Neural cell (in vitro differentiated cells): ENCODE results near the gene FMNL1. TPM values are rescaled to one million over a fixed set of nuclear protein-coding genes. Genes with fewer than 3 reads are reported as not detected.

Experiments
- H2AFZ ChIP-seq: fragments of 200-600, 300-800 bp; sonication (generic), shearing (Covaris generic); 2 replicates; pipeline ENCODE4 v1.6.0; 2014; ENCODE audit warnings: low read depth, mild to moderate bottlenecking, antibody characterized with exemption, low read length, moderate library complexity
- H3F3A ChIP-seq: fragments of 200-600 bp; shearing (Covaris generic); 2 replicates; pipeline ENCODE4 v1.6.1; 2016; ENCODE audit warnings: mild to moderate bottlenecking, moderate library complexity, mixed read lengths, antibody characterized with exemption, low read length; ENCODE audit not compliant: insufficient read depth, poor library complexity, severe bottlenecking
- H3K27ac ChIP-seq: fragments of 200-600, 300-800 bp; sonication (generic), shearing (Covaris generic); 2 replicates; pipeline ENCODE4 v1.5.1; 2014; ENCODE audit warnings: mild to moderate bottlenecking, low read length, moderate library complexity
- H3K27me3 ChIP-seq: fragments of 300-800, 200-600 bp; sonication (generic), shearing (Covaris generic); 2 replicates; pipeline ENCODE4 v1.6.0; 2014; ENCODE audit warnings: mild to moderate bottlenecking, low read depth, low read length, moderate library complexity; ENCODE audit not compliant: insufficient read depth
- H3K36me3 ChIP-seq: fragments of 300-800, 200-600 bp; sonication (generic), shearing (Covaris generic); 2 replicates; pipeline ENCODE4 v1.5.1; 2014; ENCODE audit warnings: mild to moderate bottlenecking, antibody characterized with exemption, low read length, moderate library complexity; ENCODE audit not compliant: insufficient read depth
- H3K4me2 ChIP-seq: fragments of 300-800, 200-600 bp; sonication (generic), shearing (Covaris generic); 2 replicates; pipeline ENCODE4 v1.6.0; 2014; ENCODE audit warnings: mild to moderate bottlenecking, low read length
- H3K4me3 ChIP-seq: fragments of 300-800, 200-600 bp; sonication (generic), shearing (Covaris generic); 2 replicates; pipeline ENCODE4 v1.5.1; 2014; ENCODE audit warnings: mild to moderate bottlenecking, low read length, moderate library complexity
- H3K79me2 ChIP-seq: fragments of 200-600 bp; shearing (Covaris generic); replicated peaks from 2 replicates; pipeline ENCODE4 v1.6.0; 2014; ENCODE audit warnings: mild to moderate bottlenecking, low read length, moderate library complexity; ENCODE audit not compliant: insufficient read depth
- H3K9ac ChIP-seq: fragments of 300-800, 200-600 bp; sonication (generic), shearing (Covaris generic); 2 replicates; pipeline ENCODE4 v1.6.1; 2016; ENCODE audit warnings: mild to moderate bottlenecking, low read length, mixed read lengths
- H3K9me2 ChIP-seq: fragments of 200-600 bp; shearing (Covaris generic); 2 replicates; pipeline ENCODE4 v1.6.1; 2016; ENCODE audit warnings: mild to moderate bottlenecking, low read length, mixed read lengths; ENCODE audit not compliant: insufficient read depth
- H3K9me3 ChIP-seq: fragments of 200-600, 300-800 bp; sonication (generic), shearing (Covaris generic); 2 replicates; pipeline ENCODE4 v1.6.1; 2016; ENCODE audit warnings: mild to moderate bottlenecking, mixed run types, low read length, moderate library complexity, mixed read lengths
- H4K20me1 ChIP-seq: fragments of 200-600 bp; shearing (Covaris generic); 2 replicates; pipeline ENCODE4 v1.6.1; 2016; ENCODE audit warnings: mild to moderate bottlenecking, mixed run types; ENCODE audit not compliant: insufficient read depth
- EP300 ChIP-seq: fragments of 450-650 bp; conservative IDR thresholded peaks from 2 replicates; pipeline ENCODE4 v1.6.1; 2014; ENCODE audit warnings: antibody characterized with exemption, mild to moderate bottlenecking, moderate library complexity; ENCODE audit not compliant: poor library complexity, severe bottlenecking
- EZH2 ChIP-seq: fragments of 200-600, 300-800 bp; shearing (Covaris generic), sonication (generic); IDR thresholded peaks from 2 replicates; pipeline ENCODE4 v1.6.1; 2014; ENCODE audit warnings: antibody characterized with exemption, low read length, borderline replicate concordance, mild to moderate bottlenecking; ENCODE audit not compliant: insufficient read depth, poor library complexity, severe bottlenecking
- MXI1 ChIP-seq: fragments of 450-650 bp; conservative IDR thresholded peaks from 2 replicates; pipeline ENCODE4 v1.6.1; 2014; ENCODE audit warnings: antibody characterized with exemption, mild to moderate bottlenecking; ENCODE audit not compliant: poor library complexity, severe bottlenecking
- POLR2AphosphoS5 ChIP-seq: IDR thresholded peaks from 2 replicates; pipeline ENCODE4 v1.6.1; 2012
- RAD21 ChIP-seq: fragments of 450-650 bp; conservative IDR thresholded peaks from 2 replicates; pipeline ENCODE4 v1.6.1; 2014; ENCODE audit warnings: antibody characterized with exemption, mild to moderate bottlenecking, moderate library complexity
- REST ChIP-seq: IDR thresholded peaks from 2 replicates; pipeline ENCODE4 v1.6.1; 2012; ENCODE audit warnings: borderline replicate concordance
- SMC3 ChIP-seq: fragments of 450-650 bp; conservative IDR thresholded peaks from 2 replicates; pipeline ENCODE4 v1.6.1; 2014; ENCODE audit warnings: antibody characterized with exemption, mild to moderate bottlenecking, moderate library complexity; ENCODE audit not compliant: poor library complexity
- TAF1 ChIP-seq: IDR thresholded peaks from 2 replicates; pipeline ENCODE4 v1.6.1; 2012; ENCODE audit warnings: low read depth
- polyA plus RNA-seq: library from polyadenylated mRNA; depleted of rRNA; stranded (reverse); fragments of >200 nt; gene quantifications from 2 replicates; pipeline ENCODE4 v1.2.3, GENCODE V29; 2014
- TF ChIP-seq, protein P1 (sequence below): fragments of 450-650 bp; IDR thresholded peaks from 2 replicates; pipeline ENCODE4 v1.5.1; 2014; ENCODE audit warnings: antibody characterized with exemption, mild to moderate bottlenecking, moderate library complexity; ENCODE audit not compliant: poor library complexity, severe bottlenecking

Gene FMNL1
- polyA plus RNA-seq, 1 donor from 2014 or later, result 5.6 TPM

DNA sequence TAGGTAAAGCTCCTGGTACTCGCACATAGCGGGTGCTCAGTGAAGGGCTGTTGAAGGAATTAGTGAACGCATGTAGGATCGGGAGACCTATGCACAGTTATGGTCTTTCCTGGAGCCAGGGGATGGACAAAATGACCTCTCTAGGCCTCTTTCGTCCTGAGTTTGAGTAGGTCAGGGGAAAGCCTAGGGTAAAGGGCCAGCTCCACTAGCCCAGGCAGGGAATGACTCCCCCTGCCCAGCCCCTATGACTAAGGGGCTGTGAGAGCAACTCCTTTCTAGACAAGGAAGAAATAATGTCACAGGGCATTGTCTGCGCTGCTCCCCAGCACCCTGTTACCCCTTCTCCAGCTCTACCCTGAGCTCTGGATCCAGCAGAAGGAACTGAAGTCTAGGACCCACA, 24.6 kb upstream of the FMNL1 start:
- H3K27ac ChIP-seq, result no peak overlapping the region
- H3K79me2 ChIP-seq, result no peaks in the 10 kb centered on the region

GRCh38 chr17:45197555-45198334, 23.9 kb upstream of the FMNL1 start:
- H3K4me3 ChIP-seq, result no peak overlapping the region
- H2AFZ ChIP-seq, result no peak overlapping the region
- H3K9me2 ChIP-seq, result no peaks in the 10 kb centered on the region
- H3K4me2 ChIP-seq, result no peak overlapping the region
- H3K27ac ChIP-seq, result no peak overlapping the region
- H3K79me2 ChIP-seq, result no peaks in the 10 kb centered on the region
- no peak overlapping the region for H3K9ac ChIP-seq
- H3K36me3 ChIP-seq, result no peaks in the 10 kb centered on the region
- H3K27me3 ChIP-seq, result no peaks in the 10 kb centered on the region
- no peaks in the 10 kb centered on the region for H3K9me3 ChIP-seq
- no peaks in the 10 kb centered on the region for H4K20me1 ChIP-seq
- H3F3A ChIP-seq, result no peaks in the 10 kb centered on the region
- peak; percentile 85 for TF ChIP-seq SMC3
- TF ChIP-seq, protein P1, sequence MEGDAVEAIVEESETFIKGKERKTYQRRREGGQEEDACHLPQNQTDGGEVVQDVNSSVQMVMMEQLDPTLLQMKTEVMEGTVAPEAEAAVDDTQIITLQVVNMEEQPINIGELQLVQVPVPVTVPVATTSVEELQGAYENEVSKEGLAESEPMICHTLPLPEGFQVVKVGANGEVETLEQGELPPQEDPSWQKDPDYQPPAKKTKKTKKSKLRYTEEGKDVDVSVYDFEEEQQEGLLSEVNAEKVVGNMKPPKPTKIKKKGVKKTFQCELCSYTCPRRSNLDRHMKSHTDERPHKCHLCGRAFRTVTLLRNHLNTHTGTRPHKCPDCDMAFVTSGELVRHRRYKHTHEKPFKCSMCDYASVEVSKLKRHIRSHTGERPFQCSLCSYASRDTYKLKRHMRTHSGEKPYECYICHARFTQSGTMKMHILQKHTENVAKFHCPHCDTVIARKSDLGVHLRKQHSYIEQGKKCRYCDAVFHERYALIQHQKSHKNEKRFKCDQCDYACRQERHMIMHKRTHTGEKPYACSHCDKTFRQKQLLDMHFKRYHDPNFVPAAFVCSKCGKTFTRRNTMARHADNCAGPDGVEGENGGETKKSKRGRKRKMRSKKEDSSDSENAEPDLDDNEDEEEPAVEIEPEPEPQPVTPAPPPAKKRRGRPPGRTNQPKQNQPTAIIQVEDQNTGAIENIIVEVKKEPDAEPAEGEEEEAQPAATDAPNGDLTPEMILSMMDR, result peak; percentile 88
- no peak for TF ChIP-seq REST
- no peak for TF ChIP-seq EZH2
- TF ChIP-seq EP300, result no peak
- no peak for TF ChIP-seq POLR2AphosphoS5

More for the DNA sequence above, 24.6 kb upstream of the FMNL1 start:
- H3F3A ChIP-seq, result no peaks in the 10 kb centered on the region
- H3K4me3 ChIP-seq, result no peak overlapping the region
- no peak for TF ChIP-seq TAF1
- no peak for TF ChIP-seq REST
- no peak for TF ChIP-seq EZH2
- TF ChIP-seq POLR2AphosphoS5, result no peak
- TF ChIP-seq EP300, result no peak
- TF ChIP-seq SMC3, result no peak
- TF ChIP-seq, protein P1, result no peak
- TF ChIP-seq MXI1, result no peak
- TF ChIP-seq RAD21, result no peak
- H3K4me2 ChIP-seq, result no peak overlapping the region
- no peaks in the 10 kb centered on the region for H3K9me3 ChIP-seq
- no peaks in the 10 kb centered on the region for H3K27me3 ChIP-seq
- no peak overlapping the region for H3K9ac ChIP-seq
- H4K20me1 ChIP-seq, result no peaks in the 10 kb centered on the region
- H2AFZ ChIP-seq, result no peak overlapping the region
- H3K9me2 ChIP-seq, result no peaks in the 10 kb centered on the region
- no peaks in the 10 kb centered on the region for H3K36me3 ChIP-seq
